Measurements from ENCODE around the gene CBX8. TPM values are rescaled to one million over a fixed set of nuclear protein-coding genes. Genes with fewer than 3 reads are reported as not detected.

Gene CBX8
- total RNA-seq, 3 donors from 2014 or later (not counting 1 experiment from before 2014, with no cell fraction given), result 4.0 to 6.4 (median 5.8) TPM

Other genes with a start within 250 kb of the CBX8 start
- 10 to 100 TPM in 1 of 3 donors, 1 to 10 TPM in 2; 3.0 to 17.2 (median 4.9) TPM for gene RBFOX3, start 186.0 kb downstream of the CBX8 start, total RNA-seq
- gene ENPP7, start 66.1 kb downstream of the CBX8 start, total RNA-seq, result under 1 TPM in 1 of 3 donors, not detected in 2; 0.95 TPM
- gene CBX2, start 18.9 kb downstream of the CBX8 start, total RNA-seq, result 1 to 10 TPM in 1 of 3 donors, under 1 TPM in 1, not detected in 1; 0.18 to 1.3 TPM
- gene CBX4, start 42.4 kb upstream of the CBX8 start, total RNA-seq, result 100 to 1,000 TPM; 147 to 220 (median 217) TPM
- under 1 TPM; 0.49 to 1.00 (median 0.65) TPM for gene TBC1D16, start 238.8 kb upstream of the CBX8 start, total RNA-seq
- gene CCDC40, start 239.6 kb upstream of the CBX8 start, total RNA-seq, result 1 to 10 TPM in 2 of 3 donors, under 1 TPM in 1; 0.95 to 2.4 (median 1.5) TPM

All from natural killer cell (primary cell).